AG04449 (cell line): ENCODE results near the gene GRB2.

Experiments
- CTCF ChIA-PET: fragments of 350-600 bp; formaldehyde crosslinking; extraction: SDS; loops from one replicate; lab custom pipeline; 2021; ENCODE audit warnings: antibody characterized with exemption; lab: Yijun Ruan, JAX
- POLR2A ChIA-PET: fragments of 400-600, 350-600 bp; formaldehyde crosslinking; extraction: SDS; loops from one replicate; lab custom pipeline; 2020; ENCODE audit warnings: antibody characterized with exemption, inconsistent platforms; lab: Yijun Ruan, JAX
- DNase-seq: peaks from one replicate; pipeline ENCODE4 v3.0.0-alpha.2; 2010; ENCODE audit warnings: low read depth, low spot score
- H3K4me3 ChIP-seq: 2 replicates; pipeline ENCODE4 v1.5.1; 2011; ENCODE audit warnings: low read depth, mild to moderate bottlenecking, control low read depth, low read length
- TF ChIP-seq, protein P1 (sequence below): IDR thresholded peaks from one replicate; pipeline ENCODE4 v1.5.1; 2011; ENCODE audit warnings: mild to moderate bottlenecking, moderate library complexity, low read length, control low read depth, inconsistent platforms; ENCODE audit not compliant: insufficient read depth; ENCODE audit errors: missing control alignments

GRB2 gene

DNA sequence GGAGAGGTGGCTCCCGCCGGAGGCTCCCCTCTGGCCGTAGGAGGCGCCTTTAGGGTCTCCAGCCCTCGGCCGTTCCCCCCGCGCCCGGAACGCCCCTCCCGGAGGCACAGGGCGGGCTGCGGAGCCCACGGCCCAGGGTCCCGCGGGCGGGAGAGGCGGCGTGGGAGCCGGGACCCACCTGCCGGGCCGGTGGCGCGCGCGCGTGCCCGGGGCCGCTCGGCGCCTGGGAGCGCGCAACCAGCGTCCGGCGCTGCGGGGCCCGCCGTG is 134.6 kb downstream of the GRB2 start, which contains the start of gene MIF4GD:
Gene MIF4GD, minus strand, starts transcription at position 266 of the 267 bp plus-strand sequence. CDS start 1,036 bp downstream, outside the sequence.
- TF ChIP-seq, protein P1, sequence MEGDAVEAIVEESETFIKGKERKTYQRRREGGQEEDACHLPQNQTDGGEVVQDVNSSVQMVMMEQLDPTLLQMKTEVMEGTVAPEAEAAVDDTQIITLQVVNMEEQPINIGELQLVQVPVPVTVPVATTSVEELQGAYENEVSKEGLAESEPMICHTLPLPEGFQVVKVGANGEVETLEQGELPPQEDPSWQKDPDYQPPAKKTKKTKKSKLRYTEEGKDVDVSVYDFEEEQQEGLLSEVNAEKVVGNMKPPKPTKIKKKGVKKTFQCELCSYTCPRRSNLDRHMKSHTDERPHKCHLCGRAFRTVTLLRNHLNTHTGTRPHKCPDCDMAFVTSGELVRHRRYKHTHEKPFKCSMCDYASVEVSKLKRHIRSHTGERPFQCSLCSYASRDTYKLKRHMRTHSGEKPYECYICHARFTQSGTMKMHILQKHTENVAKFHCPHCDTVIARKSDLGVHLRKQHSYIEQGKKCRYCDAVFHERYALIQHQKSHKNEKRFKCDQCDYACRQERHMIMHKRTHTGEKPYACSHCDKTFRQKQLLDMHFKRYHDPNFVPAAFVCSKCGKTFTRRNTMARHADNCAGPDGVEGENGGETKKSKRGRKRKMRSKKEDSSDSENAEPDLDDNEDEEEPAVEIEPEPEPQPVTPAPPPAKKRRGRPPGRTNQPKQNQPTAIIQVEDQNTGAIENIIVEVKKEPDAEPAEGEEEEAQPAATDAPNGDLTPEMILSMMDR = no peak
- ChIA-PET POLR2A (interaction anchor here (0.6 to 2.9 kb wide), 5 partner anchors 9 to 135 kb away, joined by 3 to 25 read pairs (median 12); partner anchors contain the start of genes GGA3, GRB2, MRPS7 and SLC25A19), CTCF (interaction anchor here (0.6 to 6.7 kb wide), 67 partner anchors 9 to 483 kb away, joined by 3 to 135 read pairs (median 5); partner anchors contain the start of genes GGA3, GRB2, MRPS7 and SLC25A19)
- peak within 1 kb of the TSS; percentile 83 for H3K4me3 ChIP-seq
- no peak for DNase-seq

DNA sequence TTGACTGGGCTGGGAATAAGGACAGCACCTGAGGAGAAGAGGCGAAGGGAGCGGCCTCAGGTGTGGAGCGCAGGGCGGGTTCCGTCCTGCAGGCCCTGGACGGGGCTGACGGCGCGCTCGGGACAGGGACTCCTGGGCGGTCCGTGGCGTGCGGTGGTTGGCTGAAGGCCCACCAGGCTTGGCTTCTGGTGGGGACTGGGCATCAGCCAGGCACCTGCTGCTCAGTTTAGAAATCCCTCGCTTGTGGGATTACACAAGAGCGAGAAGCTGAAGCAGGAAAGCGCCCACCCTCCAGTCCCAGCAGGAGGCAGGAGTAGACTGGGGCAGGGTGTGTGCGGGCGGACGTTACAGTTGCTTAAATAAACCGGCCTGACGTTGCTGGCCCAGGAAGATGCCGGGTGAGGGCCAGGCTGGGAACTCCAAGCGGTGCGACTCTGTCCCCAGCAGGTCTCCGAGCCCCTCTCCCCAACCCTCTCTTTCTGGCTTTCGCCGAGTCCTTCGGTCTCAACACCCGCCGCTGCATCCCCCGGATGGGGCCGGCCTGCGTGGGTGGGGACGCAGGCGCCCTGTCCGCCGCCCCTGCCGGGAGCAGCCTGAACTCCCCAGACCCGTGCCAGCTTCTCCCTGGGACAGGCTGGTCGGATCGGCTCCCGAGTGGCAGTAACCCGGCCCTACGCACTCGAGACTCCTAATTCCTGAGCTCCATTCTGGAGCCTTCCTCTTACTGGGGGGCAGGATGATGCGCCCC is 135.1 kb downstream of the GRB2 start:
- TF ChIP-seq, protein P1 = peak; percentile 51
- ChIA-PET POLR2A (interaction anchor here (0.6 to 2.9 kb wide), 5 partner anchors 9 to 135 kb away, joined by 3 to 25 read pairs (median 12); partner anchors contain the start of genes GGA3, GRB2, MRPS7 and SLC25A19), CTCF (interaction anchor here (0.5 to 6.7 kb wide), 68 partner anchors 9 to 483 kb away, joined by 3 to 135 read pairs (median 4); partner anchors contain the start of genes GGA3, GRB2, MRPS7 and SLC25A19)
- DNase-seq = no peak
- peak overlapping the region; percentile 83 for H3K4me3 ChIP-seq

DNA sequence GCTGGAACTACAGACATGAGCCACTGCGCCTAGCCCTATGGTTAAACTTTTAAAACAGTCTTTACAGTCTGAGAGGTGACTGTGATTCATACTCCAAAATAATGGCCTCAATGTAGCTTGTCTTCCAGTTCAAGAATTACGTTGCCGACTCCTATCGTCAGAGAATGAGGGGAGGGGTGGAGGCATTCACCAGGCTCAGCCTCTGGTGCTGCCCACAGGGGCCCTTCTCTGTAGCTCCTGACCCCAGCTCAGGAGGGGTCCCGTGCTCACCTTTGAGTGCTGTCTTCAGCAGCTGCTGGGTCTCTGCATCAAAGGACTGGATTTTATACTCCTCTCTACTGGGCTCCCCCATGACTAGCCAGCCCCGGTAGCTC is 135.6 kb downstream of the GRB2 start:
- no peak for DNase-seq
- TF ChIP-seq, protein P1 = no peak
- ChIA-PET POLR2A (interaction anchor here (0.7 to 2.9 kb wide), 4 partner anchors 8 to 136 kb away, joined by 6 to 25 read pairs (median 18); partner anchors contain the start of genes GGA3, GRB2, MRPS7 and SLC25A19), CTCF (interaction anchor here (1.0 to 6.7 kb wide), 22 partner anchors 8 to 480 kb away, joined by 3 to 135 read pairs (median 12); partner anchors contain the start of genes GGA3, GRB2, MRPS7 and SLC25A19)
- peak overlapping the region; percentile 83 for H3K4me3 ChIP-seq
